Measurements from ENCODE around the gene SIGLECL1.

Gene SIGLECL1

DNA sequence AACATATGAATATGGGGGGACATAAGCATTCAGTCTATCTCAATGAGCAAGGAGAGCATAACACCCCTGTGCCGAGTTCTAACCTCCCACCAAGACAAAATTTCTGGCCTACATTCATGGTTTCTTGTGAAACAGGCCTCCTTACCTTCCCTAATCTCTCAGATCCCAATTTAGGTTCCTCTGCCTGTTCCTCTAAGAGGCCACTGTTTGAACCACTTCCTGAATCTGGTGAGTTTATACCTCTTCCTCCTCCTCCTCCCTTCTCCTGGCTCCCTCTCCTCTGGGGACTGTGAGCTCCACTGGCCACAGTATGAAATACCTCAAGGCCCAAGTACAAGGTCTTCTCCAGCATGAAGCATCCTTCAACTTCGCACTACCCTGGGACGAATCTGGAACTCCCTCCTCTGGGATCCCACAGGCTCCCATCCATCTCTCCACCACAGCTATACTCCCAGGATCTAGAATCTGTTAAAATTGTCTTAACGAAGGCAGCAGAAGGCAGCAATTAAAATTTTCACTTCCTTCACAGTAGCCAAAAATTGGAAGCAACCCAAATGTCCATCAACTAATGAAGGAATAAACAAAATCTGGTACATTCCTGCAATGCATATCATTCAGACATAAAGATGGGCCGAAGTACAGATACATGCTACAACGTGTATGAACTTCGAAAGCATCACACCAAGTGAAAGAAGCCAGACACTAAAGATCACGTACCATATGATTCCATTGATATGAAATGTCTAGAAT, 7.8 kb upstream of the SIGLECL1 start:
- H3K36me3 ChIP-seq: peaks cover 0 to 45% (median 0%) of the 10 kb centered on the region in 11 experiments; a peak in 10 of 22 replicates
- H3K4me2 ChIP-seq: peak overlapping the region; percentile 9 to 85 (median 64); a peak in 20 of 22 replicates
- peak overlapping the region in 1 of 10 experiments; percentile 13; a peak in 1 of 20 replicates for H3K4me3 ChIP-seq
- no peak for TF ChIP-seq Cebpa-rat (IDR thresholded peaks at IDR 0.05)
- H3K4me1 ChIP-seq: peaks cover 5 to 73% (median 61%) of the 10 kb centered on the region in 10 experiments; a peak in 19 of 20 replicates
- H4K20me1 ChIP-seq: no peaks in the 10 kb centered on the region
- peak overlapping the region in 1 of 11 experiments; percentile 0; a peak in 2 of 22 replicates for H3K9ac ChIP-seq
- H3K27ac ChIP-seq: peak overlapping the region in 7 of 11 experiments; percentile 6 to 91 (median 67); a peak in 12 of 22 replicates
- no peaks in the 10 kb centered on the region for H3K27me3 ChIP-seq
- H3K9me3 ChIP-seq (replicated peaks in 1 of 11): peaks cover 0 to 39% (median 0%) of the 10 kb centered on the region in 11 experiments; a peak in 7 of 22 replicates

DNA sequence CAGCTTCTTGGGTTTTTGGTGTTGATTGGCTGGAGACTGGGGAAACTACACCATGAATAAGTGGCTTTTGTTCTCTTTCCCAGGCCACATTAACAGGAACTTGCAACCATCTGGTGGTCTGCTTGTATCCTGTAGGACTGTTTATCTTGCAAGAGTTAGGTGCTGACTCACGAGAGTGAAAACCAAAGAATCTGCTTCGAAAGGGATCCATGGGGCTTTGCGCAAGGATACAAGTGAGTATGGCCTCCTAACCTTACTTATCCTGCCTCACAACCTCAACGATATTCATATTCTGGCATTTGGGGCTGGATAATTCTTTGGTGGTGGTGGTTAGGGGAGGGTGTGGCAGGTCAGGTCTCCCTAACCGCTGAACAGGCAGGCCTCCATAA, 4.7 kb upstream of the SIGLECL1 start:
- TF ChIP-seq Cebpa-rat (IDR thresholded peaks at IDR 0.05): peak in 9 of 11 experiments; percentile 33 to 95 (median 84); a peak in 13 of 22 replicates
- H3K9ac ChIP-seq: peak overlapping the region in 9 of 11 experiments; percentile 20 to 75 (median 53); a peak in 14 of 22 replicates
- H3K27me3 ChIP-seq: no peaks in the 10 kb centered on the region

DNA sequence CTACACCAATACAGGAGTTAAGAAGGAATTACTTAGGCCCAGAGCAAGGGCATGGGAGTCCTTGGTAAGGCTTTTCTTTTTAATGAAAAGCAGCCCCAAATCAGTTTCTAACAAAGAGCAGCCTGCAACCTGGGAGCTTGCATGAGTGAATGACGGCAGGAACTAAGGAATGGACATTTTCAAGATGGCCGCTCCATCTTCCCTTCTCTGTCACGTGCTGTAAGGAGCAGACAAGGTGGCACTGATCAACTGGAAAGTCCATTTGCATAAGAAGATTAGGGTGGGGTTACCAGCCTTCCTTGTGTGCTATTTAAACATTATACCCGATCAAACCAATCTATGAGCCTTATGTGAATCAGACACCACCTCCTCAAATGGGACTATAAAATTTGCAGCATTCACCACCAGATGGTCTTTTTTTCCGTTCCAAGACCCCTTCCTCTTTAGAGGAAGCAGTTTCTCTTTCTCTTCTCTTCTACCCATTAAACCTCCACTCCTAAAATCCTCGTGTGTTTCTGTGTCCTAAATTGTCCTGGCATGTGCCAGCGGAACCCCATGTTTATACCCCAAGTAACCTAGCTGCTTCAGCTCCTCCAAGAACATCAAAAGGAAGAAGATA, 2.8 kb upstream of the SIGLECL1 start:
- H3K9ac ChIP-seq: no peak overlapping the region
- no peak overlapping the region for H3K4me3 ChIP-seq
- no peak for TF ChIP-seq Cebpa-rat (IDR thresholded peaks at IDR 0.05)
- peaks cover under 1 to 86% (median 60%) of the 10 kb centered on the region in 10 experiments; a peak in 18 of 20 replicates for H3K4me1 ChIP-seq
- H3K4me2 ChIP-seq: peak overlapping the region in 6 of 11 experiments; percentile 10 to 85 (median 61); a peak in 7 of 22 replicates
- peaks cover 11 to 42% (median 15%) of the 10 kb centered on the region in 11 experiments for H3K9me3 ChIP-seq (replicated peaks in 1 of 11)
- peaks cover 0 to 7% (median 0%) of the 10 kb centered on the region in 11 experiments; a peak in 1 of 22 replicates for H3K36me3 ChIP-seq
- no peaks in the 10 kb centered on the region for H4K20me1 ChIP-seq
- H3K27me3 ChIP-seq: no peaks in the 10 kb centered on the region
- peak overlapping the region in 6 of 11 experiments; percentile 1 to 91 (median 54); a peak in 7 of 22 replicates for H3K27ac ChIP-seq

More for the DNA sequence above, 4.7 kb upstream of the SIGLECL1 start:
- H4K20me1 ChIP-seq: no peaks in the 10 kb centered on the region
- peaks cover 5 to 90% (median 72%) of the 10 kb centered on the region in 10 experiments; a peak in 19 of 20 replicates for H3K4me1 ChIP-seq
- peak overlapping the region in 2 of 10 experiments; percentile 2 to 12; a peak in 2 of 20 replicates for H3K4me3 ChIP-seq
- H3K36me3 ChIP-seq: peaks cover 0 to 21% (median 0%) of the 10 kb centered on the region in 11 experiments; a peak in 3 of 22 replicates
- H3K27ac ChIP-seq: peak overlapping the region; percentile 14 to 91 (median 80); a peak in 19 of 22 replicates
- H3K9me3 ChIP-seq (replicated peaks in 1 of 11): peaks cover 8 to 53% (median 12%) of the 10 kb centered on the region in 11 experiments
- H3K4me2 ChIP-seq: peak overlapping the region in 10 of 11 experiments; percentile 23 to 85 (median 70); a peak in 19 of 22 replicates

DNA sequence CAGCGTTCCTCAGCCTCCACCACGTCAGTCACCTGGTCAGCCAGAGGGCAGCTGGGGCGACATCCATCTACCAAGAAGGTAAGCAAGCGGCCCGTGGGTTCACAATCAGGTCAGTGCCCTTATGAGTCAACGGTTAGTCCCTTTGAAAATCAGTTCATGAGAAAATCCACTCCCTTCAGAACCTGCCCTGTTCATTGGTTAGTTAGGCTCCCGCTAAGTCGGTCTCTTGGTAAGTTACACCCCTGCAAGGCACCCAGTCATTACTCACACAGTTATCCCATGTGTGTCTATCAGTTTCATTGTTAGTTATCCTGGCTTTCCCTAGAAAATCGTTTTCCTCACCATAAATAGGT, 564 bp downstream of the SIGLECL1 start:
- Histone ChIP-seq H3K27me3 (no peaks in the 10 kb centered on the region), H3K9me3 (replicated peaks in 1 of 11) (peaks cover 11 to 33% (median 15%) of the 10 kb centered on the region in 11 experiments), H3K9ac (no peak overlapping the region), H3K4me3 (no peak overlapping the region), H3K27ac (no peak overlapping the region; a peak in 1 of 22 replicates), H3K4me1 (peaks cover 0 to 67% (median 30%) of the 10 kb centered on the region in 10 experiments; a peak in 14 of 20 replicates), H4K20me1 (no peaks in the 10 kb centered on the region), H3K36me3 (0 out of 22 replicates have a peak, but pooled peaks cover 0 to 7% (median 0%) of the 10 kb centered on the region in 11 experiments), H3K4me2 (no peak overlapping the region)
- no peak for TF ChIP-seq Cebpa-rat (IDR thresholded peaks at IDR 0.05)

DNA sequence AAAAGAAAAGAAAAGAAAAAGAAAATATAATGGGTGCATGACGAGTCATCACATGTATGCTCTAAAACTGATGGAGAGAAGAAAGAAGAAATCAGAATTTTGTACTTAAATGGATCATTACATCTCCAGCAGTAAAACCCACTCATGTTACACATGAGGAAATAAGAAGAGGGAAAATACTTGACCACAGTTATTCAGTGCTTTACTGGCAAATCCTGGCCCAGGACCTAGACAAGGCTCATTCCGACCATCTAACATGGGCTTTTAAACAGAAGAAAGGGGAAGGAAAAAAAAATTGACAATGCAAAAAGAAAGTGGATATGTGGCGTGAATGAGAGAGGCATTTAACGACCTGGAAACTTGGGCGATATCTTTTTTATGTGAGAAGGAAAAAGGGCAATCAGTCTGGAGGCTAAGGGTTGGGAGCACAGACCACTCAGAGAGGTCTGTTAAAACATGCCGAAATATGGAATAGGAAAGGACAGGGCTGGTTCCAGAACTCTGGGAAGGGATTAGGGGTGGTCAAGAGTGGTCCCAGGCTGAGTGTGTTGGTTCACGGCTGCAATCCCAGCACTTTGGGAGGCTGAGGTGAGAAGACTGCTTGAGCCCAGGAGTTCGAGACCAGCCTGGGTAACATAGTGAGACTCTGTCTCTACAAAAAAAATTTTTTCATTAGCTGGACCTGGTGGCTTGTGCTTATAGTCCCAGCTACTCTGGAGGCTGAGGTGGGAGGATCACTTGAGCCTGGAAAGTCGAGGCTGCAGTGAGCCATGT, 1.6 kb downstream of the SIGLECL1 start:
- peak overlapping the region in 2 of 11 experiments; percentile 40 to 41; a peak in 3 of 22 replicates for H3K9ac ChIP-seq
- H3K4me2 ChIP-seq: peak overlapping the region in 3 of 11 experiments; percentile 53 to 79 (median 71); a peak in 6 of 22 replicates
- no peak overlapping the region for H3K4me3 ChIP-seq
- H3K9me3 ChIP-seq (replicated peaks in 1 of 11): peaks cover 11 to 24% (median 15%) of the 10 kb centered on the region in 11 experiments
- 0 out of 22 replicates have a peak, but pooled peaks cover 0 to 7% (median 0%) of the 10 kb centered on the region in 11 experiments for H3K36me3 ChIP-seq
- H3K27ac ChIP-seq: peak overlapping the region in 4 of 11 experiments; percentile 27 to 63 (median 47); a peak in 5 of 22 replicates
- no peaks in the 10 kb centered on the region for H4K20me1 ChIP-seq
- H3K27me3 ChIP-seq: no peaks in the 10 kb centered on the region
- no peak for TF ChIP-seq Cebpa-rat (IDR thresholded peaks at IDR 0.05)
- H3K4me1 ChIP-seq: peaks cover 6 to 61% (median 26%) of the 10 kb centered on the region in 10 experiments

DNA sequence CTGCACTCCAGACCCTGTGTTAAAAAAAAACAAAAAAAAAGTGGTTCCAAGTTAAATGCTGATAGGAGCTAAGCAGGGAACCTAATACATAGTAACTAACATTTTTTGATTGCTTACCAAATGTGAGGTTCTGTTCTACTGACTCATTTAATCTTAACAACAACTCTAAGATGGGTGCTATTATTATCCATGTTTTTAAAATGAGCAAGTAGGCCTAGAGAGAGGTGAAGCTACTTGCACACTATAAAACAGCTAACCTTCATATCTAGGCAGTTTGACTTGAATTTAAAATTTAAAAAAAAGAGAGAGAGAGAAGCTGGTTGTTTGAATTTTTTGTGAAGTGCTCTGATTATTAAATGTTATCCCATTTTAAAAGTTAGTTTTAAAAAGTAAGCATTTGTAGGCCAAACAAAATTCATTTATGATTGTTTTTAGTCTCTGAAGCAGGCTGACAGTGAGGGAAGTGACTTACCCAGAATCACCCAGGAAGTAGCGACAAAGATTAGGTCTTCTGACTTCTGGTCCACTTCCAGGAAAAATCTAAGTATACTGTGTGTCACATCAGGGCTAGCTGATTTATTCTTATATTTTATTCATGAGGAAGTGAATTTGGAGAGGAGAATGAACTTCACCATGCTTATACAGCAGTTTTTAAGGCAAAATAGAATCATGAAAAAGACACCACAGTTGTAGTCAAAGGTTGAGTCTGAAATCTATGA, 2.4 kb downstream of the SIGLECL1 start:
- Histone ChIP-seq H3K4me1 (peaks cover 14 to 61% (median 26%) of the 10 kb centered on the region in 10 experiments), H3K36me3 (0 out of 22 replicates have a peak, but pooled peaks cover 0 to 7% (median 0%) of the 10 kb centered on the region in 11 experiments), H4K20me1 (no peaks in the 10 kb centered on the region), H3K27ac (peak overlapping the region in 5 of 11 experiments; percentile 15 to 63 (median 42); a peak in 7 of 22 replicates), H3K4me3 (no peak overlapping the region), H3K4me2 (peak overlapping the region in 4 of 11 experiments; percentile 10 to 79 (median 62); a peak in 6 of 22 replicates), H3K27me3 (no peaks in the 10 kb centered on the region), H3K9me3 (replicated peaks in 1 of 11) (peaks cover 11 to 19% (median 15%) of the 10 kb centered on the region in 11 experiments), H3K9ac (peak overlapping the region in 2 of 11 experiments; percentile 40 to 41; a peak in 2 of 22 replicates)
- no peak for TF ChIP-seq Cebpa-rat (IDR thresholded peaks at IDR 0.05)

DNA sequence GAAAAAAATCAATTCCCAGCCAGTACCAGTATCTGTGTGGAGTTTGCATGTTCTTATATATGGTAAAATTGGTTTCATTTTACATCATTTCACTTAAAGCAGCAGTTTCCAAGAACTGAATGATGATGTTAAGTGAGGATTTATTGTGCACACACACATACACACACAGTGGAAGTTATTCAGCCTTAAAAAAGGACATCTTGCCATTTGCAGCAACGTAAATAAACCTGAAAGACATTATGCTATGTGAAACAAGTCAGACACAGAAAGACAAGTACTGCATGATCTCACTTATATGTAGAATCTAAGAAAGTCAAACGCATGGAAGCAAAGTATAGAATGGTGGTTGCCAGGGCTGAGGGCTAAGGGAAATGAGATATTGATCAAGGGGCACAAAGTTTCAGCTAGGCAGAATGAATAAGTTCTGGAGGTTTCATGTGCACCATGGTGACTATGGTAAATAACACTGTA, 5.3 kb downstream of the SIGLECL1 start:
- Histone ChIP-seq H3K9me3 (replicated peaks in 1 of 11) (peaks cover 2 to 5% (median 4%) of the 10 kb centered on the region in 11 experiments; a peak in 20 of 22 replicates), H3K4me1 (peaks cover 31 to 53% (median 35%) of the 10 kb centered on the region in 10 experiments), H3K27ac (no peak overlapping the region), H3K4me2 (no peak overlapping the region), H3K36me3 (0 out of 22 replicates have a peak, but pooled peaks cover 0 to under 1% (median 0%) of the 10 kb centered on the region in 11 experiments), H3K9ac (no peak overlapping the region), H4K20me1 (no peaks in the 10 kb centered on the region), H3K4me3 (no peak overlapping the region), H3K27me3 (no peaks in the 10 kb centered on the region)
- no peak for TF ChIP-seq Cebpa-rat (IDR thresholded peaks at IDR 0.05)

Data from BLaER1 treated with 17β-estradiol and CSF1 and Interleukin-3, amounts not matched to agents 10 nM and 100 nM (cell line).